Fibroblast of pulmonary artery (primary cell): ENCODE results near the gene NRIP2.

Experiments used
- DNase-seq: peaks from one replicate; pipeline ENCODE4 v3.0.0-alpha.2; 2010; ENCODE audit warnings: low read depth
- H3K4me3 ChIP-seq: replicated peaks from 2 replicates; pipeline ENCODE4 v1.5.1; 2011; ENCODE audit warnings: low read depth, mild to moderate bottlenecking, control low read depth, low read length, moderate library complexity
- TF ChIP-seq, protein P1 (sequence below): IDR thresholded peaks from 2 replicates; pipeline ENCODE4 v1.5.1; 2011; ENCODE audit warnings: mild to moderate bottlenecking, control low read depth, low read length, inconsistent platforms; ENCODE audit errors: missing control alignments

NRIP2 gene

DNA sequence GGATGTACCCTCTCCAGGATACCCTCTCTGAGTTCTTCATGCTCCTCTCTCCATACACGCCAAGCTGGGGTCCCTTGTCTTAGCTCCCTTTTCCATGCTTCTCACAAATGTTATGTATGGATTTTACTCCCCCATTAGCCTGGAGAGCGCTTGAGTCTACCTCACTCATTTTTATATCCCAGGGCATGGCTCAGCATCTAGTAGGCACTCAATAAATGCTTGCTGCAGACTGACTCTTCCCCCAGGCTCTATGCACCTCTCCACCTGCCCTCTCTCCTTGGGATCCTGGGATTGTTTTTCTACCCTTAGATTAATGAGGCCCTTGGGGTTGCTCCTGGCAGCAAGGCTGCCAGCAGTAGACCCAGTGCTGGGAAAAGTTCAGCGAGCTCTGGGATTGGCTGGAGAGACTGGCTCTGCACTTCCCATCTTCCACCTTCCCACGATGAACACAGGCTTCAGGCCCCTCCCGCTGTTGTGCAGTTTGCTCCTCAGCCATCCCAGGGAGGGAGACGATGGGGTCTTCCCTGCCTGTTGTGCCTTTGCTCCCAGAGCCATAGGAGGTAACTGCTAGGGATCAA is 2.2 kb downstream of the NRIP2 start:
- TF ChIP-seq, protein P1, sequence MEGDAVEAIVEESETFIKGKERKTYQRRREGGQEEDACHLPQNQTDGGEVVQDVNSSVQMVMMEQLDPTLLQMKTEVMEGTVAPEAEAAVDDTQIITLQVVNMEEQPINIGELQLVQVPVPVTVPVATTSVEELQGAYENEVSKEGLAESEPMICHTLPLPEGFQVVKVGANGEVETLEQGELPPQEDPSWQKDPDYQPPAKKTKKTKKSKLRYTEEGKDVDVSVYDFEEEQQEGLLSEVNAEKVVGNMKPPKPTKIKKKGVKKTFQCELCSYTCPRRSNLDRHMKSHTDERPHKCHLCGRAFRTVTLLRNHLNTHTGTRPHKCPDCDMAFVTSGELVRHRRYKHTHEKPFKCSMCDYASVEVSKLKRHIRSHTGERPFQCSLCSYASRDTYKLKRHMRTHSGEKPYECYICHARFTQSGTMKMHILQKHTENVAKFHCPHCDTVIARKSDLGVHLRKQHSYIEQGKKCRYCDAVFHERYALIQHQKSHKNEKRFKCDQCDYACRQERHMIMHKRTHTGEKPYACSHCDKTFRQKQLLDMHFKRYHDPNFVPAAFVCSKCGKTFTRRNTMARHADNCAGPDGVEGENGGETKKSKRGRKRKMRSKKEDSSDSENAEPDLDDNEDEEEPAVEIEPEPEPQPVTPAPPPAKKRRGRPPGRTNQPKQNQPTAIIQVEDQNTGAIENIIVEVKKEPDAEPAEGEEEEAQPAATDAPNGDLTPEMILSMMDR = no peak
- H3K4me3 ChIP-seq = no peak overlapping the region

DNA sequence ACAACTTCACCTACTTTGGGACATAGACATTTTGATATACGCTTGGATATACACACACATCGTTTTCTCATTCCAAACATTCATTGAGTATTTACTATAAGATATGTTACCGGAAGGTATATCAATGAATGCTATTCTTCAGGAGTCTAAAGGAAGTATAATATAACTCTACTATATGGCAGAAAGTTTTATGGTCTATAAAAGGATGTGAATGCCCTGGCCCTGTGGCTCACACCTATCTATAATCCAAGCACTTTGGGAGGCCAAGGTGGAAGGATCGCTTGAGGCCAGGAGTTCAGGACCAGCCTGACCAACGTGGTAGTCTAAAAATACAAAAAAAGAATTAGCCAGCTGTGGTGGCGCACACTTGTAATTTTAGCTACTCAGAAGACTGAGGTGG is 5.6 kb downstream of the NRIP2 start:
- no peak overlapping the region for H3K4me3 ChIP-seq
- no peak for DNase-seq
- TF ChIP-seq, protein P1 = no peak

More for the DNA sequence above, 2.2 kb downstream of the NRIP2 start:
- no peak for DNase-seq

DNA sequence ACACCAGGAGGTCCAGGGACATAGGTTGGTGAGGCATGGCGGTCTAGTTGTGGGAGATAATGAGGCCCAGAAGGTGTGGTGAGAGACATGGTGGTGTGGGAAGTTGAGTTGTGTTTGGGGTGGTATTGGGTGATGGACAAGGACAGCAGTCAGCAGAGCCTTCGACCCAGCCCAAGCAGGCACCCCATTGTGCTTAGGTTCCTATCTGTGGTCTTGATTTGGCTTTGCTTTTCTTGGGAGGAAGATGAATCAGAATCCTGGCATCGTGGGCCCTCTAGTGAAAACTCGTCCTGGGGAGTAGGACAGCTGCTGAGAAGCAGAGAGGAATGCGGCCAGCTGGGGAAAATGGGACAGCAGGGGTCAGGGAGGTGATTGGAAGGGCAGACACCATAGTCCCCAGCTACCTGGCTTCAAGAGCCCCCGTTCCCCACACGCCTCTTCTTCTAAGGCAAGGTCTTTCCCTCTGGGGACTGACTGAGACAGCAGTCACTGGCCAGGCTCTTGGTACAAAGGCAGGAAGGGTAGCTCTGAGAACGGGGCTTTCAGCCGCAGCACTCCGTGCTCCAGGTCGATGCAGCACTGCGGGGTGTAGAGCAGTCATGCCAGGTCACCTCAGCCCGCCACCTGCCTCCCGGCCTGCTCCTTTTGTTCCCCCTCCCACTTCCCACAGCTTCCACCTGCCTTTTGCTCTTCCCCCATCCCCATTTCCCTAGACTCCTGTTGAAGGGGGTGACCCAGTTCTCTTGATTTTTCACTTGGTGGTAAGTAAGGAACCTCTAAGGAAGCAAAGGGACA is 7.9 kb downstream of the NRIP2 start:
- H3K4me3 ChIP-seq = no peak overlapping the region

DNA sequence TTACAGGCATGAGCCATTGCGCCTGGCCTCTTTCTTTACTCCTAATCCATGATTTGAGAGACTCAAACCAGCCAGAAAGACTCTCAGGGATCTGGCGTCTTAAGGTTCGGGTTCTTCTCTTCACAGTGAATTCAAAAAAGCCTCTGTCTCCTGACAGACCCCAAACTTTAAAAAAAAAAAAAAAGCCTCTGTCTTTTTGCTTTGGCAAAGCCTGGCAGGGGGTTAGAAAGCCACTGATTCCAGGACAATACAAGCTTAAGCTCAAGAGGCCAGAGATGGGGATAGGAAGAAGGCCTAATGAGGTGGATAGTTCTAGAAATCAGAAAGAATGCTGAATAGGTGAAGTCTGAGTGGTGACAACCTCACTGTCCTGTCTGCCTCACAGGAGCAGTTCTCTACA is 8.8 kb downstream of the NRIP2 start:
- no peak for DNase-seq
- TF ChIP-seq, protein P1 = no peak
- no peak overlapping the region for H3K4me3 ChIP-seq

More for the DNA sequence above, 7.9 kb downstream of the NRIP2 start:
- DNase-seq = no peak
- TF ChIP-seq, protein P1 = no peak

DNA sequence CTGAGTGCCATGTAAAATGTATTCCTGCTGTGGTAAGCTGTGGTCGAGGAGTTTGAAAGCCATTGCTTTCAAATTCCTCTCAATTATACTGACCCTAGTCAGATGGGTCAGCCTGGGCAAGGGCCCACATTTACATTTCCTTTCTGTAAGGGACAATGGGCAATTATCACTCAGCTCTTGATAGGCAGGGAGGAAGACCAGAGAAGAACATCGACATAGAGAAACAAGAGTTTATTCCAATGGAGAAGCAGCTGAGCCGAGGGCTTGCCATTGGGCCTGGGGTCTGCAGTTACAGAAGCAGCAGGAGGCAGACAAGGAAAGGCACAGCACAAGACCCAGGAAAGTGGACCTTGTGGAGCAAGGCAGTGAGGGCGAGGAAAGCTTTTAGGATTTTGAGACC is 9.7 kb downstream of the NRIP2 start:
- TF ChIP-seq, protein P1 = no peak
- no peak for DNase-seq
- H3K4me3 ChIP-seq = no peak overlapping the region

DNA sequence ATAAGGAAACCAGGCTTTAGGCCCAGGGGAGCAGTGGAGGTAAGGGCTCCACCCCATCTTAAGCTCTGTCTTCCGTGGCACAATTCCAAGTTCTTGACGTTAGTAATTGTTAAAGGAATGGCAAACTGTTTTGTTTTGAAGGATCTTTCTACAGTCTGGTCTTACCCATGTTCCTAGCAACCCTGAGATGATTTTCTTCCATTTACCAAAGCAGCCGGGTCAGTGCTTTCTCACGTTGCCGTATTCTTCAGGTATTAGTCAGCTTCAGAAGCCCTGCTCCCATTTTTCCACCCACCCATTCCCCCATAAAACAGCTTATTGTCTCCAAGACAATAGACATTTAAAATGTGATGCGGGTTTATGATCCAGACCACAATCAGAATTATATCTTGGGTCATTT is 10.3 kb downstream of the NRIP2 start:
- TF ChIP-seq, protein P1 = no peak
- no peak overlapping the region for H3K4me3 ChIP-seq
- no peak for DNase-seq
